Neural cell (in vitro differentiated cells): ENCODE measurements around the gene EDIL3. TPM values are rescaled to one million over a fixed set of nuclear protein-coding genes. Genes with fewer than 3 reads are reported as not detected.

Experiments used
- H2AFZ ChIP-seq: fragments of 200-600, 300-800 bp; sonication (generic), shearing (Covaris generic); 2 replicates; pipeline ENCODE4 v1.6.0; 2014; ENCODE audit warnings: low read depth, mild to moderate bottlenecking, antibody characterized with exemption, low read length, moderate library complexity
- H3F3A ChIP-seq: fragments of 200-600 bp; shearing (Covaris generic); 2 replicates; pipeline ENCODE4 v1.6.1; 2016; ENCODE audit warnings: mild to moderate bottlenecking, moderate library complexity, mixed read lengths, antibody characterized with exemption, low read length; ENCODE audit not compliant: insufficient read depth, poor library complexity, severe bottlenecking
- H3K27ac ChIP-seq: fragments of 200-600, 300-800 bp; sonication (generic), shearing (Covaris generic); 2 replicates; pipeline ENCODE4 v1.5.1; 2014; ENCODE audit warnings: mild to moderate bottlenecking, low read length, moderate library complexity
- H3K27me3 ChIP-seq: fragments of 300-800, 200-600 bp; sonication (generic), shearing (Covaris generic); 2 replicates; pipeline ENCODE4 v1.6.0; 2014; ENCODE audit warnings: mild to moderate bottlenecking, low read depth, low read length, moderate library complexity; ENCODE audit not compliant: insufficient read depth
- H3K36me3 ChIP-seq: fragments of 300-800, 200-600 bp; sonication (generic), shearing (Covaris generic); 2 replicates; pipeline ENCODE4 v1.5.1; 2014; ENCODE audit warnings: mild to moderate bottlenecking, antibody characterized with exemption, low read length, moderate library complexity; ENCODE audit not compliant: insufficient read depth
- H3K4me2 ChIP-seq: fragments of 300-800, 200-600 bp; sonication (generic), shearing (Covaris generic); 2 replicates; pipeline ENCODE4 v1.6.0; 2014; ENCODE audit warnings: mild to moderate bottlenecking, low read length
- H3K4me3 ChIP-seq: fragments of 300-800, 200-600 bp; sonication (generic), shearing (Covaris generic); 2 replicates; pipeline ENCODE4 v1.5.1; 2014; ENCODE audit warnings: mild to moderate bottlenecking, low read length, moderate library complexity
- H3K79me2 ChIP-seq: fragments of 200-600 bp; shearing (Covaris generic); replicated peaks from 2 replicates; pipeline ENCODE4 v1.6.0; 2014; ENCODE audit warnings: mild to moderate bottlenecking, low read length, moderate library complexity; ENCODE audit not compliant: insufficient read depth
- H3K9ac ChIP-seq: fragments of 300-800, 200-600 bp; sonication (generic), shearing (Covaris generic); 2 replicates; pipeline ENCODE4 v1.6.1; 2016; ENCODE audit warnings: mild to moderate bottlenecking, low read length, mixed read lengths
- H3K9me2 ChIP-seq: fragments of 200-600 bp; shearing (Covaris generic); 2 replicates; pipeline ENCODE4 v1.6.1; 2016; ENCODE audit warnings: mild to moderate bottlenecking, low read length, mixed read lengths; ENCODE audit not compliant: insufficient read depth
- H3K9me3 ChIP-seq: fragments of 200-600, 300-800 bp; sonication (generic), shearing (Covaris generic); 2 replicates; pipeline ENCODE4 v1.6.1; 2016; ENCODE audit warnings: mild to moderate bottlenecking, mixed run types, low read length, moderate library complexity, mixed read lengths
- H4K20me1 ChIP-seq: fragments of 200-600 bp; shearing (Covaris generic); 2 replicates; pipeline ENCODE4 v1.6.1; 2016; ENCODE audit warnings: mild to moderate bottlenecking, mixed run types; ENCODE audit not compliant: insufficient read depth
- EP300 ChIP-seq: fragments of 450-650 bp; conservative IDR thresholded peaks from 2 replicates; pipeline ENCODE4 v1.6.1; 2014; ENCODE audit warnings: antibody characterized with exemption, mild to moderate bottlenecking, moderate library complexity; ENCODE audit not compliant: poor library complexity, severe bottlenecking
- EZH2 ChIP-seq: fragments of 200-600, 300-800 bp; shearing (Covaris generic), sonication (generic); IDR thresholded peaks from 2 replicates; pipeline ENCODE4 v1.6.1; 2014; ENCODE audit warnings: antibody characterized with exemption, low read length, borderline replicate concordance, mild to moderate bottlenecking; ENCODE audit not compliant: insufficient read depth, poor library complexity, severe bottlenecking
- MXI1 ChIP-seq: fragments of 450-650 bp; conservative IDR thresholded peaks from 2 replicates; pipeline ENCODE4 v1.6.1; 2014; ENCODE audit warnings: antibody characterized with exemption, mild to moderate bottlenecking; ENCODE audit not compliant: poor library complexity, severe bottlenecking
- POLR2AphosphoS5 ChIP-seq: IDR thresholded peaks from 2 replicates; pipeline ENCODE4 v1.6.1; 2012
- RAD21 ChIP-seq: fragments of 450-650 bp; conservative IDR thresholded peaks from 2 replicates; pipeline ENCODE4 v1.6.1; 2014; ENCODE audit warnings: antibody characterized with exemption, mild to moderate bottlenecking, moderate library complexity
- REST ChIP-seq: IDR thresholded peaks from 2 replicates; pipeline ENCODE4 v1.6.1; 2012; ENCODE audit warnings: borderline replicate concordance
- SMC3 ChIP-seq: fragments of 450-650 bp; conservative IDR thresholded peaks from 2 replicates; pipeline ENCODE4 v1.6.1; 2014; ENCODE audit warnings: antibody characterized with exemption, mild to moderate bottlenecking, moderate library complexity; ENCODE audit not compliant: poor library complexity
- TAF1 ChIP-seq: IDR thresholded peaks from 2 replicates; pipeline ENCODE4 v1.6.1; 2012; ENCODE audit warnings: low read depth
- polyA plus RNA-seq: library from polyadenylated mRNA; depleted of rRNA; stranded (reverse); fragments of >200 nt; gene quantifications from 2 replicates; pipeline ENCODE4 v1.2.3, GENCODE V29; 2014
- TF ChIP-seq, protein P1 (sequence below): fragments of 450-650 bp; IDR thresholded peaks from 2 replicates; pipeline ENCODE4 v1.5.1; 2014; ENCODE audit warnings: antibody characterized with exemption, mild to moderate bottlenecking, moderate library complexity; ENCODE audit not compliant: poor library complexity, severe bottlenecking

The EDIL3 gene
- polyA plus RNA-seq, 1 donor from 2014 or later: 6.1 TPM

- Histone ChIP-seq H3F3A (peaks cover 4% of the 10 kb centered on the region), H3K36me3 (no peaks in the 10 kb centered on the region), H3K9ac (no peak overlapping the region), H4K20me1 (no peaks in the 10 kb centered on the region), H3K27ac (peak overlapping the region; percentile 29), H2AFZ (no peak overlapping the region), H3K9me2 (no peaks in the 10 kb centered on the region), H3K9me3 (no peaks in the 10 kb centered on the region), H3K27me3 (no peaks in the 10 kb centered on the region), H3K4me2 (no peak overlapping the region), H3K4me3 (no peak overlapping the region), H3K79me2 (no peaks in the 10 kb centered on the region)
- TF ChIP-seq, protein P1, sequence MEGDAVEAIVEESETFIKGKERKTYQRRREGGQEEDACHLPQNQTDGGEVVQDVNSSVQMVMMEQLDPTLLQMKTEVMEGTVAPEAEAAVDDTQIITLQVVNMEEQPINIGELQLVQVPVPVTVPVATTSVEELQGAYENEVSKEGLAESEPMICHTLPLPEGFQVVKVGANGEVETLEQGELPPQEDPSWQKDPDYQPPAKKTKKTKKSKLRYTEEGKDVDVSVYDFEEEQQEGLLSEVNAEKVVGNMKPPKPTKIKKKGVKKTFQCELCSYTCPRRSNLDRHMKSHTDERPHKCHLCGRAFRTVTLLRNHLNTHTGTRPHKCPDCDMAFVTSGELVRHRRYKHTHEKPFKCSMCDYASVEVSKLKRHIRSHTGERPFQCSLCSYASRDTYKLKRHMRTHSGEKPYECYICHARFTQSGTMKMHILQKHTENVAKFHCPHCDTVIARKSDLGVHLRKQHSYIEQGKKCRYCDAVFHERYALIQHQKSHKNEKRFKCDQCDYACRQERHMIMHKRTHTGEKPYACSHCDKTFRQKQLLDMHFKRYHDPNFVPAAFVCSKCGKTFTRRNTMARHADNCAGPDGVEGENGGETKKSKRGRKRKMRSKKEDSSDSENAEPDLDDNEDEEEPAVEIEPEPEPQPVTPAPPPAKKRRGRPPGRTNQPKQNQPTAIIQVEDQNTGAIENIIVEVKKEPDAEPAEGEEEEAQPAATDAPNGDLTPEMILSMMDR: no peak
- peak; percentile 53 for TF ChIP-seq POLR2AphosphoS5
- TF ChIP-seq EP300: peak; percentile 58
Measured at GRCh38 chr5:84275609-84276008, 109.1 kb downstream of the EDIL3 start.

- no peaks in the 10 kb centered on the region for H3K36me3 ChIP-seq
- H3K27ac ChIP-seq: no peak overlapping the region
- TF ChIP-seq EZH2 (no peak), TAF1 (no peak), POLR2AphosphoS5 (no peak), SMC3 (peak; percentile 50), EP300 (no peak), RAD21 (peak; percentile 45)
- TF ChIP-seq, protein P1: peak; percentile 56
- H2AFZ ChIP-seq: no peak overlapping the region
- no peak overlapping the region for H3K4me2 ChIP-seq
- no peaks in the 10 kb centered on the region for H3K79me2 ChIP-seq
- H3K9me2 ChIP-seq: no peaks in the 10 kb centered on the region
- no peaks in the 10 kb centered on the region for H3K9me3 ChIP-seq
- peaks cover 4% of the 10 kb centered on the region for H3F3A ChIP-seq
- no peak overlapping the region for H3K9ac ChIP-seq
- no peaks in the 10 kb centered on the region for H4K20me1 ChIP-seq
- H3K4me3 ChIP-seq: no peak overlapping the region
- no peaks in the 10 kb centered on the region for H3K27me3 ChIP-seq
Measured at GRCh38 chr5:84274585-84275468, 109.9 kb downstream of the EDIL3 start.

GRCh38 chr5:84273517-84273883, 111.2 kb downstream of the EDIL3 start:
- Histone ChIP-seq H3K36me3 (no peaks in the 10 kb centered on the region), H4K20me1 (no peaks in the 10 kb centered on the region), H2AFZ (no peak overlapping the region), H3K9ac (no peak overlapping the region), H3K4me3 (no peak overlapping the region), H3F3A (peaks cover 4% of the 10 kb centered on the region), H3K79me2 (no peaks in the 10 kb centered on the region), H3K9me2 (no peaks in the 10 kb centered on the region), H3K9me3 (no peaks in the 10 kb centered on the region), H3K27me3 (no peaks in the 10 kb centered on the region), H3K4me2 (no peak overlapping the region), H3K27ac (no peak overlapping the region)
- no peak for TF ChIP-seq MXI1
- TF ChIP-seq RAD21: no peak
- no peak for TF ChIP-seq REST
